ENCODE data around the gene NSD1.

NSD1 gene

GRCh38 chr5:177133096-177133852 lies at the start of gene NSD1:
TSS of gene NSD1 (plus strand) at chr5:177133773. CDS start at chr5:177135104, 1,331 bp downstream.
- peak; percentile 37 to 95 (median 90) for DNase-seq

- DNase-seq, result no peak
Measured at GRCh38 chr5:177084175-177084574, 49.4 kb upstream of the NSD1 start.

- DNase-seq, result no peak
Measured at GRCh38 chr5:177085985-177086653, 47.5 kb upstream of the NSD1 start.

- DNase-seq, result peak in 6 of 58 donors; percentile 8 to 57 (median 28)
Measured at GRCh38 chr5:177086654-177087397, 46.7 kb upstream of the NSD1 start, which contains the start of gene FGFR4. TSS of gene FGFR4 (plus strand) at chr5:177086915. CDS start at chr5:177089603, 2,688 bp downstream.

- DNase-seq, result no peak
Measured at GRCh38 chr5:177087398-177088005, 46.1 kb upstream of the NSD1 start.

GRCh38 chr5:177089127-177089526 lies 44.4 kb upstream of the NSD1 start:
- DNase-seq, result no peak

- DNase-seq, result no peak
Measured at GRCh38 chr5:177089825-177090641, 43.5 kb upstream of the NSD1 start.

GRCh38 chr5:177090813-177091212 lies 42.8 kb upstream of the NSD1 start:
- DNase-seq, result no peak

GRCh38 chr5:177091232-177091631 lies 42.3 kb upstream of the NSD1 start:
- DNase-seq, result no peak

GRCh38 chr5:177092178-177093081 lies 41.1 kb upstream of the NSD1 start:
- DNase-seq, result no peak

- DNase-seq, result no peak
Measured at GRCh38 chr5:177093082-177093712, 40.4 kb upstream of the NSD1 start.

GRCh38 chr5:177093803-177094202 lies 39.8 kb upstream of the NSD1 start:
- DNase-seq, result no peak

- no peak for DNase-seq
Measured at GRCh38 chr5:177094224-177095087, 39.1 kb upstream of the NSD1 start.

- DNase-seq, result no peak
Measured at GRCh38 chr5:177095088-177095669, 38.4 kb upstream of the NSD1 start.

- DNase-seq, result no peak
Measured at GRCh38 chr5:177096162-177097015, 37.2 kb upstream of the NSD1 start.
